Ectodermal cell (in vitro differentiated cells): ENCODE data around the gene COL8A1.

Experiments used
- H3K27ac ChIP-seq: 2 replicates; pipeline ENCODE4 v1.7.0; 2013; ENCODE audit warnings: mild to moderate bottlenecking, low read depth, low read length; ENCODE audit not compliant: insufficient read depth, poor library complexity, severe bottlenecking
- H3K27me3 ChIP-seq: 2 replicates; pipeline ENCODE4 v1.7.0; 2013; ENCODE audit warnings: mild to moderate bottlenecking, low read length; ENCODE audit not compliant: insufficient read depth, control insufficient read depth, poor library complexity, severe bottlenecking
- H3K36me3 ChIP-seq: one replicate; pipeline ENCODE4 v1.7.0; 2013; ENCODE audit warnings: low read length; ENCODE audit not compliant: control insufficient read depth, insufficient read depth
- H3K4me1 ChIP-seq: one replicate; pipeline ENCODE4 v1.7.0; 2013; ENCODE audit warnings: low read length; ENCODE audit not compliant: control insufficient read depth, insufficient read depth
- H3K4me3 ChIP-seq: 2 replicates; pipeline ENCODE4 v1.7.0; 2013; ENCODE audit warnings: low read depth, low read length, control low read depth; ENCODE audit not compliant: insufficient read depth
- H3K9me3 ChIP-seq: 2 replicates; pipeline ENCODE4 v1.7.0; 2013; ENCODE audit warnings: mild to moderate bottlenecking, low read length, moderate library complexity; ENCODE audit not compliant: control insufficient read depth
- WGBS, 2 experiments: methylation state at CpG; one replicate each; pipeline ENCODE4 v1.1.7; 2013; ENCODE audit warnings: missing lambda C conversion rate in 2 of 2; 5-methylcytosine and 5-hydroxymethylcytosine counted together

The COL8A1 gene

GRCh38 chr3:99751649-99752048, 113.3 kb downstream of the COL8A1 start:
- Histone ChIP-seq H3K27me3 (no peaks in the 10 kb centered on the region), H3K4me1 (no peaks in the 10 kb centered on the region), H3K27ac (no peak overlapping the region), H3K36me3 (no peaks in the 10 kb centered on the region), H3K9me3 (no peaks in the 10 kb centered on the region), H3K4me3 (no peak overlapping the region)
- WGBS, 2 experiments: 91 to 94% methylated on average over 4 of the region's 4 CpGs

GRCh38 chr3:99753268-99753975, 115.0 kb downstream of the COL8A1 start:
- Histone ChIP-seq H3K27me3 (no peaks in the 10 kb centered on the region), H3K4me1 (no peaks in the 10 kb centered on the region), H3K27ac (no peak overlapping the region), H3K4me3 (no peak overlapping the region), H3K9me3 (no peaks in the 10 kb centered on the region), H3K36me3 (no peaks in the 10 kb centered on the region)
- WGBS, 2 experiments: 4 to 6% methylated on average over 2 of the region's 3 CpGs

GRCh38 chr3:99755831-99756230, 117.4 kb downstream of the COL8A1 start:
- 93% methylated on average over 6 of the region's 6 CpGs for WGBS, 2 experiments

GRCh38 chr3:99757966-99758365, 119.6 kb downstream of the COL8A1 start:
- Histone ChIP-seq H3K4me1 (no peaks in the 10 kb centered on the region), H3K4me3 (no peak overlapping the region), H3K27ac (no peak overlapping the region), H3K9me3 (no peaks in the 10 kb centered on the region), H3K36me3 (no peaks in the 10 kb centered on the region), H3K27me3 (no peaks in the 10 kb centered on the region)
- WGBS, 2 experiments: 80 to 90% methylated on average over 2 of the region's 2 CpGs

More at GRCh38 chr3:99755831-99756230, 117.4 kb downstream of the COL8A1 start:
- Histone ChIP-seq H3K9me3 (no peaks in the 10 kb centered on the region), H3K4me1 (no peaks in the 10 kb centered on the region), H3K36me3 (no peaks in the 10 kb centered on the region), H3K27me3 (no peaks in the 10 kb centered on the region), H3K4me3 (no peak overlapping the region), H3K27ac (no peak overlapping the region)

- Histone ChIP-seq H3K36me3 (no peaks in the 10 kb centered on the region), H3K4me3 (no peak overlapping the region), H3K27ac (no peak overlapping the region), H3K27me3 (no peaks in the 10 kb centered on the region), H3K4me1 (no peaks in the 10 kb centered on the region), H3K9me3 (no peaks in the 10 kb centered on the region)
- 89 to 96% methylated on average over 3 of the region's 3 CpGs for WGBS, 2 experiments
These were observed 120.2 kb downstream of the COL8A1 start for GRCh38 chr3:99758502-99759177.

GRCh38 chr3:99760031-99760430, 121.6 kb downstream of the COL8A1 start:
- H3K27me3 ChIP-seq: no peaks in the 10 kb centered on the region
- WGBS, 2 experiments: 100% methylated on average over 1 of the region's 1 CpG

GRCh38 chr3:99760629-99761028, 122.2 kb downstream of the COL8A1 start:
- H3K9me3 ChIP-seq: no peaks in the 10 kb centered on the region
- no peak overlapping the region for H3K4me3 ChIP-seq
- 83 to 87% methylated on average over 2 of the region's 2 CpGs for WGBS, 2 experiments
- H3K27me3 ChIP-seq: no peaks in the 10 kb centered on the region
- H3K4me1 ChIP-seq: no peaks in the 10 kb centered on the region
- no peak overlapping the region for H3K27ac ChIP-seq
- H3K36me3 ChIP-seq: no peaks in the 10 kb centered on the region

More at GRCh38 chr3:99760031-99760430, 121.6 kb downstream of the COL8A1 start:
- H3K4me1 ChIP-seq: no peaks in the 10 kb centered on the region
- H3K4me3 ChIP-seq: no peak overlapping the region
- H3K36me3 ChIP-seq: no peaks in the 10 kb centered on the region
- no peak overlapping the region for H3K27ac ChIP-seq
- H3K9me3 ChIP-seq: no peaks in the 10 kb centered on the region

- H3K27ac ChIP-seq: no peak overlapping the region
- no peaks in the 10 kb centered on the region for H3K4me1 ChIP-seq
- no peaks in the 10 kb centered on the region for H3K27me3 ChIP-seq
- no peaks in the 10 kb centered on the region for H3K9me3 ChIP-seq
- H3K36me3 ChIP-seq: no peaks in the 10 kb centered on the region
- WGBS, 2 experiments: 92 to 94% methylated on average over 8 of the region's 8 CpGs
- no peak overlapping the region for H3K4me3 ChIP-seq
These were observed 123.2 kb downstream of the COL8A1 start for GRCh38 chr3:99761415-99762165.

GRCh38 chr3:99762901-99763300, 124.5 kb downstream of the COL8A1 start:
- WGBS, 2 experiments: 100% methylated on average over 1 of the region's 1 CpG
- no peak overlapping the region for H3K4me3 ChIP-seq
- H3K9me3 ChIP-seq: no peaks in the 10 kb centered on the region
- H3K36me3 ChIP-seq: no peaks in the 10 kb centered on the region
- H3K27ac ChIP-seq: no peak overlapping the region
- no peaks in the 10 kb centered on the region for H3K27me3 ChIP-seq
- no peaks in the 10 kb centered on the region for H3K4me1 ChIP-seq

- H3K36me3 ChIP-seq: no peaks in the 10 kb centered on the region
- no peak overlapping the region for H3K27ac ChIP-seq
- H3K4me1 ChIP-seq: no peaks in the 10 kb centered on the region
- WGBS, 2 experiments: 100% methylated on average over 1 of the region's 5 CpGs
- H3K9me3 ChIP-seq: no peaks in the 10 kb centered on the region
- H3K27me3 ChIP-seq: no peaks in the 10 kb centered on the region
- no peak overlapping the region for H3K4me3 ChIP-seq
These were observed 126.0 kb downstream of the COL8A1 start for GRCh38 chr3:99764377-99764776.
